H1 (cell line): ENCODE data around the gene KCNQ1. TPM values are rescaled to one million over a fixed set of nuclear protein-coding genes. Genes with fewer than 3 reads are reported as not detected.

Experiments
- CBX5 ChIP-seq: fragments of 300-800, 300-1000 bp; sonication (generic); IDR thresholded peaks from 2 replicates; pipeline ENCODE4 v1.7.1; 2016; ENCODE audit warnings: antibody characterized with exemption, low read length, low read depth
- polyA plus RNA-seq, 7 experiments: library from polyadenylated mRNA; depleted of rRNA in 3 of 7; stranded (reverse) in 5 of 7; unstranded in 2 of 7; fragments of >200 nt in 5 of 7; fragments of 200-250 nt in 2 of 7; gene quantifications; 1 replicate in 5 of 7; 2 replicates in 1 of 7; 4 replicates in 1 of 7; pipeline versions ENCODE4 v1.2.1 to v1.2.3, GENCODE V29; 2011 to 2013; ENCODE audit warnings: missing spikeins in 2 of 7, mixed read lengths in 2 of 7
- total RNA-seq: library from RNA; stranded (reverse); fragmentation: NEBNext Ultra II Directional; extraction: Animal tissue kit (Norgen Biotek cat#: 25700); gene quantifications from 2 replicates; pipeline ENCODE4 v1.2.1, GENCODE V29; 2021

KCNQ1 gene
- total and polyA plus RNA-seq, 2 of the 8 experiments (the other 6 are each of a cell fraction or from before 2014, with no cell fraction given) = 1.9 to 2.0 TPM

DNA sequence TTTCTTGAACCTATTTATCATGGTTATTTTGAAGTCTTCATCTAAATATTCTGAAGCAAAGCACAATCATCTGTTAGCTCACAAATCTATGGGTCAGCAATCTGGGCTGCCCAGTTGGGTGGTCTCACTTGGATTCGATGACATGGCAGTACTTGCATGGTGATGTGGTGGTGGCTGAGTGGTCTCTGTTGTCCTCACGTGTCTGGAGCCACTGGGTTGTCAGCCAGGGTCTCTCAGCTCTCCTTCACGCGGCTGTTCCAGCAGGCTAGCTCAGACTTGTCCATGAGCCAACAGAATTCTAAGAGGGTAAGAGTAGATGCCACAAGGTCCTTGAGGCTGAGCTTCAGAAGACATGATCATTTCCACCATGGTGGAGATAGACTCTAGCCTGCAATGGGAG, 321.4 kb downstream of the KCNQ1 start (continued):
- no peak for TF ChIP-seq CBX5
